OCI-LY3 (cell line): ENCODE measurements around the gene TSPOAP1.

Experiments used
- H2AFZ ChIP-seq: fragments of 200-600, 300-600 bp; shearing (Covaris generic); 2 replicates; pipeline ENCODE4 v1.6.0; 2014; ENCODE audit warnings: antibody characterized with exemption, low read depth, low read length
- H3K27ac ChIP-seq: fragments of 200-600, 300-600 bp; sonication (generic); 2 replicates; pipeline ENCODE4 v1.5.1; 2014; ENCODE audit warnings: mild to moderate bottlenecking, low read length, moderate library complexity, mixed read lengths
- H3K27me3 ChIP-seq: fragments of 200-600, 300-600 bp; sonication (generic); 2 replicates; pipeline ENCODE4 v1.6.1; 2014; ENCODE audit warnings: low read depth, low read length, mixed read lengths
- H3K36me3 ChIP-seq: fragments of 200-600, 300-600 bp; sonication (generic); replicated peaks from 2 replicates; pipeline ENCODE3; 2014; ENCODE audit warnings: low read depth, low read length, mixed read lengths
- H3K4me1 ChIP-seq: fragments of 300-600, 200-600 bp; sonication (generic); 2 replicates; pipeline ENCODE4 v1.6.1; 2014; ENCODE audit warnings: low read length, mixed read lengths
- H3K4me2 ChIP-seq: fragments of 200-600, 300-600 bp; sonication (generic); 2 replicates; pipeline ENCODE4 v1.6.1; 2014; ENCODE audit warnings: low read length, mixed read lengths
- H3K4me3 ChIP-seq: fragments of 300-600, 200-600 bp; sonication (generic); 2 replicates; pipeline ENCODE4 v1.5.1; 2014; ENCODE audit warnings: antibody characterized with exemption, mild to moderate bottlenecking, low read length, moderate library complexity
- H3K79me2 ChIP-seq: fragments of 300-600, 200-600 bp; shearing (Covaris generic); 2 replicates; pipeline ENCODE4 v1.6.1; 2014; ENCODE audit warnings: mild to moderate bottlenecking, low read length, mixed read lengths
- H3K9ac ChIP-seq: fragments of 300-600, 200-600 bp; shearing (Covaris generic); 2 replicates; pipeline ENCODE4 v1.6.0; 2014; ENCODE audit warnings: mild to moderate bottlenecking, low read length, moderate library complexity
- H3K9me3 ChIP-seq: fragments of 200-600, 300-600 bp; shearing (Covaris generic); 2 replicates; pipeline ENCODE4 v1.6.1; 2014; ENCODE audit warnings: low read length, mixed read lengths; ENCODE audit not compliant: insufficient read depth
- H4K20me1 ChIP-seq: fragments of 200-600, 300-600 bp; sonication (generic); 2 replicates; pipeline ENCODE4 v1.6.1; 2016; ENCODE audit warnings: low read length, mixed read lengths; ENCODE audit not compliant: insufficient read depth
- EZH2phosphoT487 ChIP-seq: fragments of 200-600 bp; shearing (Covaris generic); IDR thresholded peaks from 2 replicates; pipeline ENCODE4 v1.6.1; 2018; ENCODE audit warnings: antibody characterized with exemption, mixed run types, low read depth
- TF ChIP-seq, protein P1 (sequence below): fragments of 200-600, 300-600 bp; sonication (generic); IDR thresholded peaks from 2 replicates; pipeline ENCODE4 v1.5.1; 2014; ENCODE audit warnings: antibody characterized with exemption, low read length, low read depth

Gene TSPOAP1

DNA sequence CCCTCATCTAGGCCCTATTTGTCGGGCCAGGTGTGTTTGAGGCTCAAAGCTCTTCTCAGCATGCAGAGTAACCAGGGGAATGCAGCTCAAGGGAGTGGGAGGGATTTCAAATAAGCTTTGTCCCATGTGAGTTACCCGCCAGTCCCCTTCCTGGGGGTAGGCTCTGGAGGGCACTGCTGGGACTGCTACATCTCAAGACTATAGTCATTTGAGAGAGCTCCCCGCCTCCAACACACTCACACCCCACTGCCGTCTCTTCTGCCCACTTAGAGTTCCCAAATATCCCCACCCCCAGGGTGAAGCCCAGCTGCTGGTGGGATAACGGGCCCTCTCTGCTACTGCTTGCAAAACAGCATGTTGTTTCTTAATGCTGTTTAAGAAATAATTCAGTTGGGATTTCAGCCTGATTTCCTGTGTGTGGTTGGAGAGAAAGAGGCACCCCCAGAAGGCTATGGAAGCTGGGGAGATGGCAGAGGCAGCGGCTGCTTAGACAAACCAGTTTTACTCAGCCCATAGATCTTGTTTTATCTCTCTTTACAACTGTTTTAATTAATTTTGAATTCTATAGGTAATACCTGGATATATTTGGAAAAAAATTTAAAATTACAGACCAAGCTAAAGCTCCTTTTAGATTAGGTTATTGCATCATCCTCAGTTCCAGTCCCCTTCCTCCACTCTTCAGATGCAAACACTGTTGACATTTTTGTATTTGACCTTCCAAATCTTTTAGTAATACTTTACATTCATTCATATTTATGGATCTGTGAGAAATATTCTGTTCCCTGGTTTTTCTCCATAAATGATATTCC is 43.8 kb downstream of the TSPOAP1 start:
- no peak overlapping the region for H3K9ac ChIP-seq

DNA sequence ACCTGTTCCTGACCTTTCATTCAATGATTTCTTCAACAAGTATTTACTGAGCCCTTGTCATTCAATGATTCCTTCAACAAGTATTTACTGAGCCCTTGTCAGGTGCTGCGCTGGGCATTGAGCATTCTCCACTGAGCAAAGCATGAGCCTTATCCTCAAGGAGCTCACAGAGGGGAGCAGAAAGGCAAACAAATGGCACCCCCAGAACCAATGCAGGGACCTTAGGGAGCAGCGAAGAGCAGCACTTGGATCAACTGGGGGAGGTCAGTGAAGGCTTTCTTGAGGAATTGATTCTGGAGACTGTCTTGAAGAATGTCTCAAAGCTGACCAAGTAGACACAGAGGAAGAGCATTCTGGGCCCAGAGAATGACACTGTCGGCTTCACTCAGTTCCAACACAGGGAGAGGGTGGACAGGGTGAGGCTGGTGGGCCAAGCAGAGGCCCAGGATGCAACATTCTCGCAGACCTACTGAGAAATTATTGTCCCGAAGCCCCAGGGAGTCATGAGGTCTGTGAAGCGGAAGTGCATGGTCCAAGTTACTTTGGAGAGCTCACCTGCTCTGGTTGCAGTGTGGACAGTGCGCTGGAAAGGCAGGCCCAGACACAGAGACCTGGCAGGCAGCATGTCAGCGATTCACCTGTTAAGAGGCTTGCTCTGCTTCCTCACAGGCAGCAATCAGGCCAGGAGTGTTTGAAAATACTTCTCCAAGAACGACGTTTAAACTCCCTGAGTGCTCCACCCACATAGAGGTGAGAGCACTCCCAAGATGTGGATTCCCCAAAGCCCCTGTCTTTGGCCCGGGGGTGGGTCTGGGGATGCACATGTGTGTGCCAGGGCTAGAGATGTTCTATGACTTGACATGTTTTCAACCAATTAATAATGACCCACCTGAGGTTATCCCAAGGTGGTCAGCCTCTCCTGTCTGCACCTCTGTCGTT is 44.7 kb downstream of the TSPOAP1 start:
- Histone ChIP-seq H3K27me3 (peaks cover 8% of the 10 kb centered on the region; the same call in 1 of the 2 replicates), H3K27ac (no peak overlapping the region), H3K4me3 (no peak overlapping the region), H3K9ac (no peak overlapping the region), H3K79me2 (no peaks in the 10 kb centered on the region), H3K9me3 (no peaks in the 10 kb centered on the region), H3K4me1 (peaks cover 4% of the 10 kb centered on the region; the same call in 1 of the 2 replicates), H2AFZ (no peak overlapping the region), H3K36me3 (no peaks in the 10 kb centered on the region), H4K20me1 (no peaks in the 10 kb centered on the region), H3K4me2 (no peak overlapping the region)
- TF ChIP-seq, protein P1, sequence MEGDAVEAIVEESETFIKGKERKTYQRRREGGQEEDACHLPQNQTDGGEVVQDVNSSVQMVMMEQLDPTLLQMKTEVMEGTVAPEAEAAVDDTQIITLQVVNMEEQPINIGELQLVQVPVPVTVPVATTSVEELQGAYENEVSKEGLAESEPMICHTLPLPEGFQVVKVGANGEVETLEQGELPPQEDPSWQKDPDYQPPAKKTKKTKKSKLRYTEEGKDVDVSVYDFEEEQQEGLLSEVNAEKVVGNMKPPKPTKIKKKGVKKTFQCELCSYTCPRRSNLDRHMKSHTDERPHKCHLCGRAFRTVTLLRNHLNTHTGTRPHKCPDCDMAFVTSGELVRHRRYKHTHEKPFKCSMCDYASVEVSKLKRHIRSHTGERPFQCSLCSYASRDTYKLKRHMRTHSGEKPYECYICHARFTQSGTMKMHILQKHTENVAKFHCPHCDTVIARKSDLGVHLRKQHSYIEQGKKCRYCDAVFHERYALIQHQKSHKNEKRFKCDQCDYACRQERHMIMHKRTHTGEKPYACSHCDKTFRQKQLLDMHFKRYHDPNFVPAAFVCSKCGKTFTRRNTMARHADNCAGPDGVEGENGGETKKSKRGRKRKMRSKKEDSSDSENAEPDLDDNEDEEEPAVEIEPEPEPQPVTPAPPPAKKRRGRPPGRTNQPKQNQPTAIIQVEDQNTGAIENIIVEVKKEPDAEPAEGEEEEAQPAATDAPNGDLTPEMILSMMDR: no peak
- TF ChIP-seq EZH2phosphoT487: no peak

More for the DNA sequence above, 43.8 kb downstream of the TSPOAP1 start:
- Histone ChIP-seq H3K27me3 (peaks cover 12% of the 10 kb centered on the region), H3K27ac (no peak overlapping the region), H2AFZ (no peak overlapping the region), H3K4me1 (peaks cover 4% of the 10 kb centered on the region; the same call in 1 of the 2 replicates), H3K4me3 (no peak overlapping the region), H4K20me1 (no peaks in the 10 kb centered on the region), H3K79me2 (no peaks in the 10 kb centered on the region), H3K9me3 (no peaks in the 10 kb centered on the region), H3K4me2 (no peak overlapping the region), H3K36me3 (no peaks in the 10 kb centered on the region)
- TF ChIP-seq, protein P1: no peak
- TF ChIP-seq EZH2phosphoT487: no peak

DNA sequence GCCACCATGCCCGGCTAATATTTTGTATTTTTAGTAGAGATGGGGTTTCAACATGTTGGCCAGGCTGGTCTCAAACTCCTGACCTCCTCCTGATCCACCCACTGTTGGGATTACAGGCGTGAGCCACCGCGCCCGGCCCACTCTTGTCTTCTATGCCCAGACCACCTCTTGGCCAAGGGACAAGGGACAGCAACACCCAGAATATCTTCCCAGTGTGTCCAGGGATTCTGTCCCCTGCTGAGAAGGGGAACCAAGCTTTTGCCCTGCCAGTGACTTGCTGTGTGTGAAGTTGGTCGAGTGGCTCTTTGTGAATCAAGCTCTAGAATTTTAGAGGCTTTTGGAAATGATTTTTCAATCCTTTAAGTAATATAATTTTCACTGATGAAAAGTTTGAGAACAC is 46.2 kb downstream of the TSPOAP1 start:
- TF ChIP-seq, protein P1: no peak
- no peak for TF ChIP-seq EZH2phosphoT487
- H4K20me1 ChIP-seq: no peaks in the 10 kb centered on the region
- no peaks in the 10 kb centered on the region; the same call in 1 of the 2 replicates for H3K27me3 ChIP-seq
- no peaks in the 10 kb centered on the region for H3K9me3 ChIP-seq
- no peak overlapping the region for H3K9ac ChIP-seq
- H3K4me1 ChIP-seq: no peaks in the 10 kb centered on the region
- no peaks in the 10 kb centered on the region for H3K36me3 ChIP-seq
- H3K4me2 ChIP-seq: no peak overlapping the region
- no peaks in the 10 kb centered on the region for H3K79me2 ChIP-seq
- no peak overlapping the region for H3K4me3 ChIP-seq
- H2AFZ ChIP-seq: no peak overlapping the region
- H3K27ac ChIP-seq: no peak overlapping the region
